ENCODE measurements around the gene AQP1. TPM values are rescaled to one million over a fixed set of nuclear protein-coding genes. Genes with fewer than 3 reads are reported as not detected.

AQP1 gene
- total and polyA plus RNA-seq, 10 of the 15 experiments (the other 5 are each of a cell fraction or from before 2014, with no cell fraction given): 0.03 to 0.64 TPM; not detected in 8

DNA sequence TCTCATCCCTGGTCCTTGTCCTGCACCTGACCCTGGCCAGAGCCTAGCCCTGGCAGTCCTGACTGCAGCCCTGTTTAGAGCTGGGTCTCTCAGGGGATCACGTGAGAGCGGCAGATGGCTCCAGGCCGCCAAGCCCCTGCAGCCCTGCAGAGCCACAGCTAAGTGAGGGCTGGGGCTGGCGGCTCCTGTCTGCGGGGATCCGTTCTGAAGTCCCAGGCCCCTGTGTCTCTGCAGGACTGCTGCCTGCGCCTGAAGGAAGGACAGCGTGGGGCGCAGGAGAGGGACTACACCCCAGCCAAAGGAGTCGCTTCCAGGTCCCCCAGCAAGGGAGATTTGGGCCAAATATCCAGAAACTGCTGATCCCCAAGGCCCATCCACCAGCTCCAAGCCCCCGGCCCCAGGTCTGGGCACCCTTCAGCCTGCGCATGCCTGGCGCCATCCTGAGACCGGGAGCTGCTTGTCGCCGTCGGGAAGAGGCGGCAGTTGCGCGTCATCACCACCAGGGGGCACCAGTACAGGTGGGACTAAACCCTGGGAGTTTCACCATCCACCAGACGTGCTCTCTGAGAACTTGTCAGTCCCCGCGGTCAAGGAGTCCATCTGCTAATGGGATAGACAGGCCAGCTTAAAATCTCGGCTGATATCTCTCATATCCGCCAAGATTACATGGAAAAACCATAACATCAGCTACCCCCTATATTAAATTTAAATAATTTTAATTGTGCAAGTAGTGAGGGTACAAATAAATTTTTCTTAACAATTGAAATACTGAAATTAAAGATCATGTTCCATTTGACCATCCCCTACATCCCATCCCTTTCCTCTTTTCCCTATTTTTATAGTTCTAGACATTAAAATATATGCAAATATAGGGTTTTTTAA is 27.0 kb downstream of the AQP1 start (continued):
- TF ChIP-seq RUNX3 (IDR thresholded peaks at IDR 0.05; ENCODE audit: low read length): no peak
- TF ChIP-seq RELB (IDR thresholded peaks at IDR 0.05; ENCODE audit: low read depth): no peak
- TF ChIP-seq GABPA (IDR thresholded peaks at IDR 0.05; ENCODE audit: low read depth): no peak
- TF ChIP-seq EZH2 (IDR thresholded peaks at IDR 0.05; ENCODE audit: borderline replicate concordance, control insufficient read depth, low read depth, low read length): no peak
- no peak for TF ChIP-seq SREBF1 (IDR thresholded peaks at IDR 0.05; ENCODE audit: low read length)
- no peak for TF ChIP-seq ZBTB11 (CRISPR knock-in tag; IDR thresholded peaks at IDR 0.05)
- 0 out of 2 replicates have a peak, but pooled peaks have one; percentile 28 for TF ChIP-seq SMARCA5 (IDR thresholded peaks at IDR 0.05)
- no peak for TF ChIP-seq SMAD5 (IDR thresholded peaks at IDR 0.05; ENCODE audit: low read depth)
- no peak for TF ChIP-seq KAT2A (conservative IDR thresholded peaks at IDR 0.05; ENCODE audit: control insufficient read depth, low read depth, low read length)
- TF ChIP-seq SMC3 (IDR thresholded peaks at IDR 0.05; ENCODE audit: borderline replicate concordance, low read length): peak; percentile 82
- TF ChIP-seq, protein P1, sequence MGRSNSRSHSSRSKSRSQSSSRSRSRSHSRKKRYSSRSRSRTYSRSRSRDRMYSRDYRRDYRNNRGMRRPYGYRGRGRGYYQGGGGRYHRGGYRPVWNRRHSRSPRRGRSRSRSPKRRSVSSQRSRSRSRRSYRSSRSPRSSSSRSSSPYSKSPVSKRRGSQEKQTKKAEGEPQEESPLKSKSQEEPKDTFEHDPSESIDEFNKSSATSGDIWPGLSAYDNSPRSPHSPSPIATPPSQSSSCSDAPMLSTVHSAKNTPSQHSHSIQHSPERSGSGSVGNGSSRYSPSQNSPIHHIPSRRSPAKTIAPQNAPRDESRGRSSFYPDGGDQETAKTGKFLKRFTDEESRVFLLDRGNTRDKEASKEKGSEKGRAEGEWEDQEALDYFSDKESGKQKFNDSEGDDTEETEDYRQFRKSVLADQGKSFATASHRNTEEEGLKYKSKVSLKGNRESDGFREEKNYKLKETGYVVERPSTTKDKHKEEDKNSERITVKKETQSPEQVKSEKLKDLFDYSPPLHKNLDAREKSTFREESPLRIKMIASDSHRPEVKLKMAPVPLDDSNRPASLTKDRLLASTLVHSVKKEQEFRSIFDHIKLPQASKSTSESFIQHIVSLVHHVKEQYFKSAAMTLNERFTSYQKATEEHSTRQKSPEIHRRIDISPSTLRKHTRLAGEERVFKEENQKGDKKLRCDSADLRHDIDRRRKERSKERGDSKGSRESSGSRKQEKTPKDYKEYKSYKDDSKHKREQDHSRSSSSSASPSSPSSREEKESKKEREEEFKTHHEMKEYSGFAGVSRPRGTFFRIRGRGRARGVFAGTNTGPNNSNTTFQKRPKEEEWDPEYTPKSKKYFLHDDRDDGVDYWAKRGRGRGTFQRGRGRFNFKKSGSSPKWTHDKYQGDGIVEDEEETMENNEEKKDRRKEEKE (IDR thresholded peaks at IDR 0.05): no peak
- no peak for TF ChIP-seq BMI1 (IDR thresholded peaks at IDR 0.05; ENCODE audit: borderline replicate concordance)
- peak; percentile 38 for TF ChIP-seq RELA (IDR thresholded peaks at IDR 0.05; ENCODE audit: borderline replicate concordance, partially characterized antibody)
- no peak for TF ChIP-seq ETV6 (conservative IDR thresholded peaks at IDR 0.05 in 1 of 2, IDR thresholded peaks at IDR 0.05 in 1 of 2; ENCODE audit: borderline replicate concordance in 1 of 2, low read depth in 1 of 2)
- TF ChIP-seq, protein P2, sequence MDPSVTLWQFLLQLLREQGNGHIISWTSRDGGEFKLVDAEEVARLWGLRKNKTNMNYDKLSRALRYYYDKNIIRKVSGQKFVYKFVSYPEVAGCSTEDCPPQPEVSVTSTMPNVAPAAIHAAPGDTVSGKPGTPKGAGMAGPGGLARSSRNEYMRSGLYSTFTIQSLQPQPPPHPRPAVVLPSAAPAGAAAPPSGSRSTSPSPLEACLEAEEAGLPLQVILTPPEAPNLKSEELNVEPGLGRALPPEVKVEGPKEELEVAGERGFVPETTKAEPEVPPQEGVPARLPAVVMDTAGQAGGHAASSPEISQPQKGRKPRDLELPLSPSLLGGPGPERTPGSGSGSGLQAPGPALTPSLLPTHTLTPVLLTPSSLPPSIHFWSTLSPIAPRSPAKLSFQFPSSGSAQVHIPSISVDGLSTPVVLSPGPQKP (IDR thresholded peaks at IDR 0.05; ENCODE audit: low read depth, low read length): no peak
- no peak for TF ChIP-seq SIN3A (IDR thresholded peaks at IDR 0.05; ENCODE audit: low read depth, low read length)
- no peak for TF ChIP-seq ASH2L (IDR thresholded peaks at IDR 0.05; ENCODE audit: borderline replicate concordance, low read depth)
- TF ChIP-seq CEBPB (IDR thresholded peaks at IDR 0.05; ENCODE audit: borderline replicate concordance in 1 of 2, low read depth in 2 of 2, low read length in 2 of 2): no peak
- TF ChIP-seq SREBF2 (IDR thresholded peaks at IDR 0.05; ENCODE audit: low read length): no peak
- no peak for TF ChIP-seq HCFC1 (IDR thresholded peaks at IDR 0.05; ENCODE audit: low read length)
- TF ChIP-seq STAT1 (conservative IDR thresholded peaks at IDR 0.05): no peak
